Naive thymus-derived CD4-positive, alpha-beta T cell (primary cell): ENCODE results near the gene MYPN. TPM values are rescaled to one million over a fixed set of nuclear protein-coding genes. Genes with fewer than 3 reads are reported as not detected.

Source experiments
- ATAC-seq: fragments of 150-1000 bp; cut with Tn5 transposase; 2 replicates; pipeline ENCODE4 v1.10.0; 2021; ENCODE audit warnings: mild to moderate bottlenecking, moderate library complexity
- CTCF ChIA-PET: fragments of 350-600 bp; sonication (Branson Sonifier 250); formaldehyde crosslinking; loops from one replicate; lab custom pipeline; 2021; ENCODE audit warnings: antibody characterized with exemption; lab: Charles Lee
- POLR2A ChIA-PET: fragments of 350-600 bp; sonication (Branson Sonifier 250); formaldehyde crosslinking; loops from one replicate; lab custom pipeline; 2021; ENCODE audit warnings: antibody characterized with exemption, inconsistent platforms; lab: Charles Lee
- DNase-seq, 9 donors: peaks; one replicate each; pipeline versions ENCODE4 v3.0.0 to v3.0.0-alpha.2; 2020 to 2022; ENCODE audit warnings: mixed read lengths in 1 of 9
- H3K27ac ChIP-seq: one replicate; pipeline ENCODE4 v1.7.0; 2013; ENCODE audit warnings: mild to moderate bottlenecking, low read depth, low read length, moderate library complexity
- H3K27me3 ChIP-seq, 2 donors: one replicate each; pipeline ENCODE4 v1.7.0; 2013; ENCODE audit warnings: low read length in 2 of 2, mild to moderate bottlenecking in 2 of 2, moderate library complexity in 2 of 2; ENCODE audit not compliant: control insufficient read depth in 2 of 2, insufficient read depth in 2 of 2
- H3K36me3 ChIP-seq, 3 experiments: 1 replicate in 2 of 3; 2 replicates in 1 of 3; pipeline ENCODE4 v1.7.0; 2013; ENCODE audit warnings: low read length in 3 of 3, mild to moderate bottlenecking in 3 of 3, moderate library complexity in 1 of 3; ENCODE audit not compliant: insufficient read depth in 3 of 3, control insufficient read depth in 2 of 3
- H3K4me1 ChIP-seq, 2 donors: one replicate each; pipeline ENCODE4 v1.7.0; 2013; ENCODE audit warnings: low read length in 2 of 2, mild to moderate bottlenecking in 2 of 2, moderate library complexity in 1 of 2; ENCODE audit not compliant: control insufficient read depth in 2 of 2, insufficient read depth in 2 of 2
- H3K4me3 ChIP-seq: 2 replicates; pipeline ENCODE4 v1.7.0; 2013; ENCODE audit warnings: mild to moderate bottlenecking, low read length
- H3K9me3 ChIP-seq, 3 experiments: 1 replicate in 2 of 3; 2 replicates in 1 of 3; pipeline ENCODE4 v1.7.0; 2013; ENCODE audit warnings: low read length in 3 of 3; ENCODE audit not compliant: control insufficient read depth in 2 of 3
- H3K27ac Mint-ChIP-seq, 9 donors: one replicate each; pipeline ENCODE4 v1.8.0; 2020 to 2022; ENCODE audit warnings: mixed read lengths in 9 of 9, mild to moderate bottlenecking in 8 of 9, moderate library complexity in 5 of 9, inconsistent platforms in 2 of 9
- H3K27me3 Mint-ChIP-seq, 5 donors: one replicate each; pipeline ENCODE4 v1.8.0; 2021 to 2022; ENCODE audit warnings: mixed read lengths in 5 of 5, mild to moderate bottlenecking in 1 of 5
- H3K36me3 Mint-ChIP-seq, 5 donors: one replicate each; pipeline ENCODE4 v1.8.0; 2020 to 2022; ENCODE audit warnings: mixed read lengths in 5 of 5, mild to moderate bottlenecking in 3 of 5, inconsistent platforms in 1 of 5
- H3K4me1 Mint-ChIP-seq, 7 donors: one replicate each; pipeline ENCODE4 v1.8.0; 2020 to 2022; ENCODE audit warnings: mixed read lengths in 7 of 7, mild to moderate bottlenecking in 3 of 7, inconsistent platforms in 1 of 7
- H3K4me3 Mint-ChIP-seq, 10 donors: one replicate each; pipeline ENCODE4 v1.8.0; 2020 to 2022; ENCODE audit warnings: mild to moderate bottlenecking in 10 of 10, mixed read lengths in 10 of 10, moderate library complexity in 6 of 10, inconsistent platforms in 2 of 10
- H3K9me3 Mint-ChIP-seq, 11 donors: one replicate each; pipeline ENCODE4 v1.8.0; 2020 to 2022; ENCODE audit warnings: mixed read lengths in 11 of 11, mild to moderate bottlenecking in 4 of 11, inconsistent platforms in 1 of 11, moderate library complexity in 1 of 11
- intact Hi-C, 2 donors: fragments of 100-400 bp; cut with micrococcal nuclease; formaldehyde crosslinking; loops; one replicate each; pipeline ENCODE4 v1.15.1; 2023
- polyA plus RNA-seq, 2 donors: library from polyadenylated mRNA; unstranded; fragments of 300-500 nt; fragmentation: Illumina TruSeq; gene quantifications; one replicate each; pipeline ENCODE4 v1.2.3, GENCODE V29; 2021
- total RNA-seq, 6 experiments: library from RNA in 5 of 6; stranded (reverse) in 5 of 6; gene quantifications; 1 replicate in 5 of 6; 2 replicates in 1 of 6; pipeline ENCODE4 v1.2.3 and lab custom pipeline; 2021 to 2026

MYPN gene
- total and polyA plus RNA-seq, 7 experiments from 2014 or later: not detected

DNA sequence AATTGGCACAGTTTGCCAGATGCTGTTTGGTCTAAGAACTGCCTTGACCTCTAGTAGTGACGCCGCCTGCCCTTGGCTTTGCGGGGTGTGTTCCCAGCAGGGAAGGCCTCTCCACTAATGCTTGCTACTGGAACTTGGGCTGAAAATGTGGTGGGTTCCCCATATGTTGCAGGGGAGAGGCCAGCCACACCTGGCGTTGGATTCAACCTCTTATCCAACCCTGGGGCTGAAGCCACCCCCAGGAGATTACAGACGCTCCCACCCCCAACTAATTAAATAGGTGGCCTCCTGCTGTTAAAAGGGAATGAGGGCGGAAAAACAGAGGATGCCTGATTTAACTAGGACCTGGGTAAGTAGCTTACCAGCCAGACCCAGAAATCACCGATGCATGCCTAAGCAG lies 141.9 kb downstream of the MYPN start:
- Mint-ChIP-seq H3K27me3 (peaks cover 0 to 8% (median 0%) of the 10 kb centered on the region in 5 donors), H3K4me3 (no peak overlapping the region), H3K9me3 (no peaks in the 10 kb centered on the region), H3K27ac (no peak overlapping the region), H3K4me1 (peaks cover 0 to 3% (median 0%) of the 10 kb centered on the region in 7 donors), H3K36me3 (no peaks in the 10 kb centered on the region)
- CTCF ChIA-PET: no interaction called here
- intact Hi-C loops: no loop called here
- H3K27ac ChIP-seq: no peak overlapping the region
- H3K9me3 ChIP-seq: no peaks in the 10 kb centered on the region
- H3K4me3 ChIP-seq: no peak overlapping the region
- DNase-seq: no peak
- POLR2A ChIA-PET: no interaction called here
- ATAC-seq: no peak
- no peaks in the 10 kb centered on the region for H3K4me1 ChIP-seq
- H3K36me3 ChIP-seq: no peaks in the 10 kb centered on the region
- no peaks in the 10 kb centered on the region for H3K27me3 ChIP-seq

DNA sequence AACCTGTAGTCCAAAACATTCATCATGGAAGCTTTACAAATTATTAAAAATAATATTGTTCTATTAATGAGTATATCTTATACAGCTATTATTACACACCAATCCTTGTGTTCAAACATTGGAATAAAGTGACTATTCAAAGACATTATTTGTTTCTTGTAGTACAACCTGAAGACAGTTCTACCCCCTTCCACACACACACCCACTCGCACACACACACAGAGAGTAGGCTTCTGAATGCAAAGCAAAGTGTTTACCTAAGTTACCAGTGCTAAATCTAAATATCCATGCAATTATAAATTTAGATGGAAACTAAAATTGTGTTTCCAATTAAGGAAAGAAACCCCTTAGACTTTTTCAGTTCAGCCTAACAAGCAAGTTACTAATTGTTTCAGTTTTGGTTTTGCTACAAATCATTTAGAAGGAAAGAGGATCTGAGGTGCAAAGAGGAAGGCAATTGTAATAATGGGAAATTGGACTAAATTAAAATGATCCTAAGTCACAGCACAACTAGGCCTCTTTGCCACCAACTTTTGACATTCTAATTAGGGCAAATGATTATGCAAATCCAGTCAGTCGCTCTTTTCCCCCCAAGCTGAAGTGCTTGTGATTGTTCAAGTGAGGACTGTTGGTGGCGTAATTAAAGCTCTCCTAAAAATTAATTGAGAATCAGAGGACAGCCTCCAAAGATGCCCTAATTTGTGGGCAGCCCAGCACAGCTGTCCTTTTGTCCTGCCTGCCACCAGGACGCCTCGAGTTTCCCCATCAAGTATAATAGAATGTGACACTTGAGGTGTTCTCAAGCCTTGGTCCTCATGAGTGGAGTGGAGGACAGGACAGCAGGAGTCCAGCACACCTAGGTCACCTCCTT lies 142.6 kb downstream of the MYPN start:
- H3K9me3 ChIP-seq: no peaks in the 10 kb centered on the region
- H3K36me3 ChIP-seq: no peaks in the 10 kb centered on the region
- CTCF ChIA-PET: no interaction called here
- Mint-ChIP-seq H3K27me3 (peaks cover 0 to 9% (median 6%) of the 10 kb centered on the region in 5 donors), H3K4me1 (peaks cover 0 to 3% (median 0%) of the 10 kb centered on the region in 7 donors), H3K9me3 (no peaks in the 10 kb centered on the region), H3K4me3 (no peak overlapping the region), H3K36me3 (no peaks in the 10 kb centered on the region), H3K27ac (no peak overlapping the region)
- H3K27me3 ChIP-seq: no peaks in the 10 kb centered on the region
- no peak overlapping the region for H3K27ac ChIP-seq
- intact Hi-C loops: no loop called here
- no peak overlapping the region for H3K4me3 ChIP-seq
- POLR2A ChIA-PET: no interaction called here
- DNase-seq (no peak), ATAC-seq (no peak)
- H3K4me1 ChIP-seq: no peaks in the 10 kb centered on the region

DNA sequence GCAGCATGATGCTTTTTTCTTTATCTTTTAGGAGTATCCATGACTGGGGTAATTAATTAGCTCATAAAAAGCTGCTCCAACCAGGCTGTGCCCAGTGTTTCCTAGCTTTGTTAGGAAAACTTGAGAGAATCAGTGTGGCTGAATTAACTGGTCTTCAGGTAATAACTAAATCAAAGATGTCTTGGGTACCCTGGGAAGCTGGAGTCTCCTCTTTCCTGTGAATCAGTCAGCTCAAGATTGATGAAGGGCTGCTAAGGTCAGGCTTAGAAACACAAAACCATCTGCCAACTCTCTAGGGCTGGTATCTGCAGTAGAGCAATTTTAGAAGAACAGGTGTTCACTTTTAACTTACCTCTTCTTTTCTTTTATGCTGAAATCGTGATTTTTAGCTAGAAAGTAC lies 144.1 kb downstream of the MYPN start:
- Mint-ChIP-seq H3K4me3 (no peak overlapping the region), H3K36me3 (no peaks in the 10 kb centered on the region), H3K9me3 (no peaks in the 10 kb centered on the region), H3K27me3 (peaks cover 0 to 13% (median 8%) of the 10 kb centered on the region in 5 donors), H3K4me1 (peaks cover 0 to 3% (median 0%) of the 10 kb centered on the region in 7 donors), H3K27ac (no peak overlapping the region)
- no peak for ATAC-seq
- no peak overlapping the region for H3K27ac ChIP-seq
- POLR2A ChIA-PET: interaction anchor here (0.6 kb wide), 1 partner anchor 76 kb away, joined by 3 read pairs; no protein-coding TSS in a partner anchor
- CTCF ChIA-PET: interaction anchor here (0.7 kb wide), 1 partner anchor 50 kb away, joined by 3 read pairs; no protein-coding TSS in a partner anchor
- H3K4me3 ChIP-seq: no peak overlapping the region
- intact Hi-C loops: no loop called here
- no peaks in the 10 kb centered on the region for H3K27me3 ChIP-seq
- no peak for DNase-seq
- no peaks in the 10 kb centered on the region for H3K4me1 ChIP-seq
- H3K36me3 ChIP-seq: no peaks in the 10 kb centered on the region
- no peaks in the 10 kb centered on the region for H3K9me3 ChIP-seq

DNA sequence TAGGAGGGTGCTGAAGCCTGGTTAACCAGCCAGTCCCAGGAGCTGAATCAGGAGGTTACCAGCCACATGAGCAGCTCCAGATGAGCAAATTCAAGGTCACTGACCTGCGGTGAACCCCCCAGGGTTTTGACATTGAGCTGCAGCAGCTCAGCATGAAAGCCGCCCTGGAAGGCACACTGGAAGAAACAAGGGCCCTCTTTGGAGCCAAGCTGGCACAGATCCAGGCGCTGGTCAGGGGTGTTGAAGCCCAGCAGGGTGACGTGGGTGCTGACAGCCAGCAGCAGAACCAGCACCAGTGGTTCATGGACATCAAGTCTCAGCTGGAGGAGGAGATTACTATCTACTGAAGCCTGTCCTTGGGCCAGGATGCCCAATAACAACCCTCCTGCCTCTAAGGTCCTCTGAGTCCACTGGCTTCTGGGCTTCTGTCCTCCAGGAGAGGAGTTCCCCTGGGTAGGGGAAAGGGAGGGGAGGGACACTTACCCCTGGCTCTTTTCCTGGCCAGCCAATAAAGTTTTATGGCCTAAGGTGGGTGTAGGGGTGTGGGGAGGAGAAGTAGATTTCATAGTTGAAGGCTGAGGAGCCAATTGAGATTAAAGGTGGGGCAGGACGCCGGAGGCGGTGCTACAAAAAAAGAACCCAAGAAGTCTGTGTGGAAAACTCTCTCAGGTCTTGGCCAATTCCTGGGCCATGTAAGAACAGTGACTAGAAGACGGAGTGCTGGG lies 152.0 kb downstream of the MYPN start:
- peaks cover 0 to 17% (median 5%) of the 10 kb centered on the region in 5 donors for H3K27me3 Mint-ChIP-seq
- Histone ChIP-seq H3K9me3 (no peaks in the 10 kb centered on the region), H3K4me3 (no peak overlapping the region), H3K27ac (no peak overlapping the region), H3K36me3 (no peaks in the 10 kb centered on the region), H3K27me3 (peaks cover 0 to 4% of the 10 kb centered on the region in 2 donors), H3K4me1 (no peaks in the 10 kb centered on the region)
- no peak for ATAC-seq
- ChIA-PET CTCF (interaction anchor here (0.5 kb wide), 1 partner anchor 68 kb away, joined by 3 read pairs; no protein-coding TSS in a partner anchor), POLR2A (no interaction called here)
- H3K27ac Mint-ChIP-seq: no peak overlapping the region
- intact Hi-C loops: no loop called here
- no peak overlapping the region for H3K4me3 Mint-ChIP-seq
- H3K4me1 Mint-ChIP-seq: no peaks in the 10 kb centered on the region
- peaks cover 0 to 11% (median 2%) of the 10 kb centered on the region in 11 donors for H3K9me3 Mint-ChIP-seq
- H3K36me3 Mint-ChIP-seq: peaks cover 0 to 4% (median 2%) of the 10 kb centered on the region in 5 donors
- no peak for DNase-seq

Other genes with a start within 250 kb of the MYPN start
- 10 to 100 TPM; 25.9 to 66.8 (median 59.5) TPM for gene SIRT1, start 224.8 kb upstream of the MYPN start, total RNA-seq
- gene SIRT1, start 224.8 kb upstream of the MYPN start, polyA plus RNA-seq: 10 to 100 TPM; 13.6 to 24.0 TPM
- gene HERC4, start 34.2 kb upstream of the MYPN start, total RNA-seq: 100 to 1,000 TPM in 2 of 5 experiments, 10 to 100 TPM in 3; 65.7 to 113 (median 78.6) TPM
- gene HERC4, start 34.2 kb upstream of the MYPN start, polyA plus RNA-seq: 10 to 100 TPM; 21.2 to 26.3 TPM
- gene ATOH7, start 122.6 kb downstream of the MYPN start, total RNA-seq: not detected
- gene ATOH7, start 122.6 kb downstream of the MYPN start, polyA plus RNA-seq: not detected
- gene HNRNPH3, start 222.6 kb downstream of the MYPN start, total RNA-seq: 100 to 1,000 TPM; 125 to 190 (median 156) TPM
- 100 to 1,000 TPM; 148 to 182 TPM for gene HNRNPH3, start 222.6 kb downstream of the MYPN start, polyA plus RNA-seq
- 1 to 10 TPM; 1.3 to 3.5 (median 1.9) TPM for gene PBLD, start 223.4 kb downstream of the MYPN start, total RNA-seq
- 1 to 10 TPM in 1 of 2 donors, under 1 TPM in 1; 0.72 to 1.3 TPM for gene PBLD, start 223.4 kb downstream of the MYPN start, polyA plus RNA-seq